WTC11 (cell line): ENCODE measurements around the gene OSTC.

ENCODE experiments used
- FOXJ3 ChIP-seq: sonication (generic); formaldehyde crosslinking; IDR thresholded peaks from 2 replicates; pipeline ENCODE4 v1.9.0; 2021; ENCODE audit warnings: missing genetic modification reagents, mild to moderate bottlenecking, borderline replicate concordance
- MYBL2 ChIP-seq: sonication (generic); formaldehyde crosslinking; IDR thresholded peaks from 2 replicates; pipeline ENCODE4 v1.8.1; 2023; ENCODE audit warnings: mild to moderate bottlenecking, moderate library complexity, missing genetic modification reagents
- PRRX2 ChIP-seq: fragments of 250-450 bp; sonication (Bioruptor Pico); IDR thresholded peaks from 2 replicates; pipeline ENCODE4 v1.8.0; 2021; ENCODE audit warnings: mild to moderate bottlenecking
- SP1 ChIP-seq: sonication (generic); formaldehyde crosslinking; conservative IDR thresholded peaks from 2 replicates; pipeline ENCODE4 v1.8.1; 2022; ENCODE audit warnings: missing genetic modification reagents
- ZNF232 ChIP-seq: sonication (generic); formaldehyde crosslinking; IDR thresholded peaks from 2 replicates; pipeline ENCODE4 v1.8.0; 2022; ENCODE audit warnings: mild to moderate bottlenecking, missing genetic modification reagents
- TF ChIP-seq, protein P1 (sequence below): fragments of 200-600 bp; IDR thresholded peaks from 2 replicates; pipeline ENCODE4 v1.8.0; 2022; ENCODE audit warnings: antibody characterized with exemption
- TF ChIP-seq, protein P2 (sequence below): sonication (generic); formaldehyde crosslinking; IDR thresholded peaks from 2 replicates; pipeline ENCODE4 v1.8.0; 2023; ENCODE audit warnings: missing genetic modification reagents, mild to moderate bottlenecking, borderline replicate concordance

DNA sequence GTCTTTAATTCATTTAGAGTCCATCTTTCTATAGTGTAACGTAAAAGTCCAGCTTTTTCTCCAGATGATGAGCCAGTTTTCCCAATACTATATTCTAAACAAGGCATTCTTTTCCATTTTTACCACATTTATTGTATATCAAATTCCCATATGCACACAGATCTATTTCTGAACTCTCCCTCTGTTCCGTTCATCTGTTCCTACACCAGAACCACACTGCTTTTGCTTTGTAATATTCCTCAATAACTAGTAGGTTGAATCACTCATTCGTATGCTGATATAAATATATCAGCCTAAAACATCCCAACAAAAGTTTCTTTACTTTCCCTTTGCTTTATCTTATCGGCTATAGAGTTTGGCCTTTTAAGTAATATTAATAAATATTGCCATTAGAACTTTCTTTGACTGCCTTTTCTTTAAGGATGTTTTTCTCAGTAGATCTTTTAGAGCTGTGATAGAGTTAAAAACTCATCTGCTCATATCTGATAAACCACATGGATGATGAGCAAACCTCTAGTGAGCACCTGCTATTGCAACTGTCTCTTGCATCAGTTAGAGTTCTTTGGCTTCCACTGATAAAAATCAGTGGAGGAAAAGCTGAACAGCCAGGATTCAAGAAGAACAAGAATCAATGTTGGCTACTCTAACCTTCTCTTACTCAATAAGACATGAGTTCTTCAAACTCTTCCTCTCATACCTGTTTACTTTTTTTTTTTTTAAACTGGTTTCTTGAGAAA lies 43.2 kb upstream of the OSTC start:
- TF ChIP-seq, protein P1, sequence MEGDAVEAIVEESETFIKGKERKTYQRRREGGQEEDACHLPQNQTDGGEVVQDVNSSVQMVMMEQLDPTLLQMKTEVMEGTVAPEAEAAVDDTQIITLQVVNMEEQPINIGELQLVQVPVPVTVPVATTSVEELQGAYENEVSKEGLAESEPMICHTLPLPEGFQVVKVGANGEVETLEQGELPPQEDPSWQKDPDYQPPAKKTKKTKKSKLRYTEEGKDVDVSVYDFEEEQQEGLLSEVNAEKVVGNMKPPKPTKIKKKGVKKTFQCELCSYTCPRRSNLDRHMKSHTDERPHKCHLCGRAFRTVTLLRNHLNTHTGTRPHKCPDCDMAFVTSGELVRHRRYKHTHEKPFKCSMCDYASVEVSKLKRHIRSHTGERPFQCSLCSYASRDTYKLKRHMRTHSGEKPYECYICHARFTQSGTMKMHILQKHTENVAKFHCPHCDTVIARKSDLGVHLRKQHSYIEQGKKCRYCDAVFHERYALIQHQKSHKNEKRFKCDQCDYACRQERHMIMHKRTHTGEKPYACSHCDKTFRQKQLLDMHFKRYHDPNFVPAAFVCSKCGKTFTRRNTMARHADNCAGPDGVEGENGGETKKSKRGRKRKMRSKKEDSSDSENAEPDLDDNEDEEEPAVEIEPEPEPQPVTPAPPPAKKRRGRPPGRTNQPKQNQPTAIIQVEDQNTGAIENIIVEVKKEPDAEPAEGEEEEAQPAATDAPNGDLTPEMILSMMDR, result no peak
- TF ChIP-seq MYBL2 (CRISPR knock-in tag) (no peak), SP1 (CRISPR knock-in tag) (no peak), PRRX2 (CRISPR knock-in tag) (no peak), FOXJ3 (CRISPR knock-in tag) (no peak), ZNF232 (CRISPR knock-in tag) (no peak)
- TF ChIP-seq, protein P2, sequence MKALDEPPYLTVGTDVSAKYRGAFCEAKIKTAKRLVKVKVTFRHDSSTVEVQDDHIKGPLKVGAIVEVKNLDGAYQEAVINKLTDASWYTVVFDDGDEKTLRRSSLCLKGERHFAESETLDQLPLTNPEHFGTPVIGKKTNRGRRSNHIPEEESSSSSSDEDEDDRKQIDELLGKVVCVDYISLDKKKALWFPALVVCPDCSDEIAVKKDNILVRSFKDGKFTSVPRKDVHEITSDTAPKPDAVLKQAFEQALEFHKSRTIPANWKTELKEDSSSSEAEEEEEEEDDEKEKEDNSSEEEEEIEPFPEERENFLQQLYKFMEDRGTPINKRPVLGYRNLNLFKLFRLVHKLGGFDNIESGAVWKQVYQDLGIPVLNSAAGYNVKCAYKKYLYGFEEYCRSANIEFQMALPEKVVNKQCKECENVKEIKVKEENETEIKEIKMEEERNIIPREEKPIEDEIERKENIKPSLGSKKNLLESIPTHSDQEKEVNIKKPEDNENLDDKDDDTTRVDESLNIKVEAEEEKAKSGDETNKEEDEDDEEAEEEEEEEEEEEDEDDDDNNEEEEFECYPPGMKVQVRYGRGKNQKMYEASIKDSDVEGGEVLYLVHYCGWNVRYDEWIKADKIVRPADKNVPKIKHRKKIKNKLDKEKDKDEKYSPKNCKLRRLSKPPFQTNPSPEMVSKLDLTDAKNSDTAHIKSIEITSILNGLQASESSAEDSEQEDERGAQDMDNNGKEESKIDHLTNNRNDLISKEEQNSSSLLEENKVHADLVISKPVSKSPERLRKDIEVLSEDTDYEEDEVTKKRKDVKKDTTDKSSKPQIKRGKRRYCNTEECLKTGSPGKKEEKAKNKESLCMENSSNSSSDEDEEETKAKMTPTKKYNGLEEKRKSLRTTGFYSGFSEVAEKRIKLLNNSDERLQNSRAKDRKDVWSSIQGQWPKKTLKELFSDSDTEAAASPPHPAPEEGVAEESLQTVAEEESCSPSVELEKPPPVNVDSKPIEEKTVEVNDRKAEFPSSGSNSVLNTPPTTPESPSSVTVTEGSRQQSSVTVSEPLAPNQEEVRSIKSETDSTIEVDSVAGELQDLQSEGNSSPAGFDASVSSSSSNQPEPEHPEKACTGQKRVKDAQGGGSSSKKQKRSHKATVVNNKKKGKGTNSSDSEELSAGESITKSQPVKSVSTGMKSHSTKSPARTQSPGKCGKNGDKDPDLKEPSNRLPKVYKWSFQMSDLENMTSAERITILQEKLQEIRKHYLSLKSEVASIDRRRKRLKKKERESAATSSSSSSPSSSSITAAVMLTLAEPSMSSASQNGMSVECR (CRISPR knock-in tag), result no peak
